Astrocyte (in vitro differentiated cells and primary cell): Measurements from ENCODE around the gene SLC6A1.

Experiments
- CTCF ChIP-seq: IDR thresholded peaks from 2 replicates; pipeline ENCODE4 v1.5.1; 2011; ENCODE audit warnings: low read depth, mild to moderate bottlenecking, inconsistent platforms, low read length, moderate library complexity; ENCODE audit not compliant: insufficient read depth
- EZH2 ChIP-seq: IDR thresholded peaks from 2 replicates; pipeline ENCODE4 v1.6.1; 2012; ENCODE audit warnings: mild to moderate bottlenecking, low read length, inconsistent platforms; ENCODE audit not compliant: insufficient read depth

- TF ChIP-seq CTCF (no peak), EZH2 (no peak)
Measured at GRCh38 chr3:10949197-10949596, 43.4 kb upstream of the SLC6A1 start.
